SJSA1 (cell line): ENCODE data around the gene CAMK2D. TPM values are rescaled to one million over a fixed set of nuclear protein-coding genes. Genes with fewer than 3 reads are reported as not detected.

Source experiments
- DNase-seq, 2 experiments: peaks; one replicate each; pipeline ENCODE4 v3.0.0-alpha.2; 2015 to 2020; ENCODE audit warnings: low spot score in 2 of 2, low read depth in 1 of 2
- H3K27ac ChIP-seq: fragments of 250-450 bp; sonication (Bioruptor Pico); 2 replicates; pipeline ENCODE4 v1.5.1; 2020; ENCODE audit warnings: mild to moderate bottlenecking, moderate library complexity
- H3K27me3 ChIP-seq: fragments of 250-450 bp; sonication (Bioruptor Pico); replicated peaks from 2 replicates; pipeline ENCODE4 v1.5.1; 2020; ENCODE audit warnings: mild to moderate bottlenecking, moderate library complexity
- H3K36me3 ChIP-seq: fragments of 250-450 bp; sonication (Bioruptor Pico); 2 replicates; pipeline ENCODE4 v1.5.1; 2020; ENCODE audit warnings: mild to moderate bottlenecking
- H3K4me1 ChIP-seq: fragments of 250-450 bp; sonication (Bioruptor Pico); replicated peaks from 2 replicates; pipeline ENCODE4 v1.6.1; 2021; ENCODE audit warnings: mild to moderate bottlenecking
- H3K4me3 ChIP-seq: fragments of 250-450 bp; sonication (Bioruptor Pico); 2 replicates; pipeline ENCODE4 v1.5.1; 2020; ENCODE audit warnings: mild to moderate bottlenecking
- H3K9me3 ChIP-seq: fragments of 250-450 bp; sonication (Bioruptor Pico); replicated peaks from 2 replicates; pipeline ENCODE4 v1.5.1; 2020; ENCODE audit warnings: mild to moderate bottlenecking
- total RNA-seq: library from RNA; depleted of rRNA; stranded (reverse); fragments of >200 nt; shearing (Covaris generic); gene quantifications from 2 replicates; pipeline ENCODE4 v1.2.3, GENCODE V29; 2014

CAMK2D gene
- total RNA-seq, 1 experiment from 2014 or later = 42.7 TPM

GRCh38 chr4:113525521-113525920 is 236.0 kb downstream of the CAMK2D start:
- H3K4me1 ChIP-seq = no peaks in the 10 kb centered on the region
- peaks cover 8% of the 10 kb centered on the region for H3K36me3 ChIP-seq
- H3K4me3 ChIP-seq = no peak overlapping the region
- no peak overlapping the region for H3K27ac ChIP-seq
- no peaks in the 10 kb centered on the region for H3K27me3 ChIP-seq
- H3K9me3 ChIP-seq = no peaks in the 10 kb centered on the region
- no peak for DNase-seq

DNA sequence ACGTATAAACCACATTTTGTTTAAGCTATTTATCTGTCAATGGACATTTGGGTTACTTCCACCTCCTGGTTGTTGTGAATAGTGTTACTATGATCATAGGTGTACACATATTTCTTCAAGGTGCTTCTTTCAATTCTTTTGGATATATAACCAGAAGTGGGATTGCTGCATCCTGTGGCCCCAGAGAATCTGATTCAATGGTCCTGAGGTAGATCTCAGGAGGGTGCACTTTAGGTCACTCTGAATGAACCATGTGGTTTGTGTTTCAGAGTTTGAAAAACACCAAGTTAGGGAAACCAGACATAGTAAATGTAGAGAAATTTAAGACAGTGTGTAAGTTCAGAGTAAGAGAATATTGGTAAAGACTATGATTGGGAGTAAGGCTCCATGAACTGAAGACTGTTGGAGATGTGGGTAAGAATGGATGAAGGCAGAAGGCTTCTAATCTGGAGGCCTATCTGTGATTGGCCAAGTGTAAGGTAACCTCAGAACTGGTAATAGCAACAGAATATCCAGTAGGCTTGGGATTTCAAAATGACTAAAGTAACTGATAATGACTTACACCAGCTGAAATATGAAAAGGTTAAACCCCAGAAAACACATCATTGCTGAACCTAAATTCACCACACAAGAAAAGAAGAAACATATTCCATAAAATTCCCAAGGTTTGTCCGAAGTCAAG is 236.9 kb downstream of the CAMK2D start:
- Histone ChIP-seq H3K27ac (no peak overlapping the region), H3K36me3 (peaks cover 8% of the 10 kb centered on the region), H3K9me3 (no peaks in the 10 kb centered on the region), H3K4me3 (no peak overlapping the region), H3K4me1 (no peaks in the 10 kb centered on the region), H3K27me3 (no peaks in the 10 kb centered on the region)
- DNase-seq = no peak

GRCh38 chr4:113524096-113524495 is 237.4 kb downstream of the CAMK2D start:
- Histone ChIP-seq H3K4me3 (no peak overlapping the region), H3K36me3 (peaks cover 8% of the 10 kb centered on the region), H3K4me1 (no peaks in the 10 kb centered on the region), H3K9me3 (no peaks in the 10 kb centered on the region), H3K27ac (no peak overlapping the region), H3K27me3 (no peaks in the 10 kb centered on the region)
- no peak for DNase-seq

DNA sequence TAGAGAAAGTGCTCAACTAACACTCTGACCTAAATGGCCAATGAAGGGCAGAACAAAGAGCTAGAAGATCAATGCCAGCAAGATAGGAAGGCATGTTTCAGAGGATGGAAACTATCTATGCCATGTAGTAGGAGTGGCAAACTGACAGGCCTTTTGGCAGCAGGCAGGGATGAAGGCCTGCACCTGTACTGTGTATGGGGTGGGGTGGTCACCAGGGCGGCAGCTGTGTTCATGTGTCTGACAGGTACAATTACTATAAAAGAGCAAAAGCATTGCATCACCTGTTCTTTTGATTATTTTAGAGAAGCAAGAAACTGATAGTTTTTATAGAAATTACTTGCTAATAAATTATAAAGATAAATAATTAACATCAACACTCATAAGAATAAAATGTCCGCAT is 239.1 kb downstream of the CAMK2D start:
- Histone ChIP-seq H3K4me3 (no peak overlapping the region), H3K36me3 (peaks cover 13% of the 10 kb centered on the region), H3K4me1 (no peaks in the 10 kb centered on the region), H3K27me3 (no peaks in the 10 kb centered on the region), H3K9me3 (no peaks in the 10 kb centered on the region), H3K27ac (no peak overlapping the region)
- DNase-seq = no peak

DNA sequence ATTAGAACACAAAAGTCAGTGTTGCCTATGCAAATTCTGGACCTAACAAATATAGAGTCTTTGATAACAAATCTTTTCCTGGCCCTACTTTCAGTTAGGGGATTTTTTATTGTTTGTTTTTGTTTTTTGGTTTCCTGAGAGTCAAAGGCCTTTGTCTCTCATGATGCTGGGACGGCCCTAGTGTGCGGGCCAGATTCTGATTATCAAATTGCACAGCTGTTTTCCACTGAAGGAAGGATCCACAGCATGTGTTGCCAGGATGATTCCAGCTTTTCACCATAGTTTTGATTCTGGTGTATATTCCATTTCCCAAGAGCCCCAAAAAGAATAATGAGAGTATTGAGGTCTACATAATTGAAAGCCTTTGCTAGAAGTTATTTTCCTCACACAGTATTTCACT is 248.2 kb downstream of the CAMK2D start:
- H3K36me3 ChIP-seq = peaks cover 33% of the 10 kb centered on the region
- H3K27ac ChIP-seq = no peak overlapping the region
- no peak overlapping the region for H3K4me3 ChIP-seq
- DNase-seq = no peak
- no peaks in the 10 kb centered on the region for H3K4me1 ChIP-seq
- no peaks in the 10 kb centered on the region for H3K27me3 ChIP-seq
- H3K9me3 ChIP-seq = no peaks in the 10 kb centered on the region

DNA sequence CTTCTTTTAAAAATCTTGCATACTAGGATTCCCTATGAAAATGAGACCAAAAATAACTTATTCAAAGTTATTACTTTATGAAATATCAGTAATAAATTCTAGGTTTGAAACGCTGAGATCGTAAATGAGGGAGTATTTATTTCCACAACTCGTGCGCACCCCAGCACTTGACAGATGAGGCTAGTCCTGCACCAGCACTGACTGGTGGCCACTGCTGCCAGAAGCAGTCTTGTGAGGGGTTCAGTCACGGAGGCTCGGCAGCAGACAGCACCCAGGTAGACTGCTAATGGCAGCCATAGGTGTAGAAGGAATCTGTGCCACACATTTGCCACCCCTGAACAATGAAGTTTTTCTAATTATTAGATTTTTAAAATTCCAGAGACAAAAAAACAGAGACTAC is 248.7 kb downstream of the CAMK2D start:
- H3K9me3 ChIP-seq = no peaks in the 10 kb centered on the region
- DNase-seq = no peak
- H3K4me1 ChIP-seq = no peaks in the 10 kb centered on the region
- H3K4me3 ChIP-seq = no peak overlapping the region
- peaks cover 32% of the 10 kb centered on the region for H3K36me3 ChIP-seq
- H3K27me3 ChIP-seq = no peaks in the 10 kb centered on the region
- H3K27ac ChIP-seq = no peak overlapping the region

DNA sequence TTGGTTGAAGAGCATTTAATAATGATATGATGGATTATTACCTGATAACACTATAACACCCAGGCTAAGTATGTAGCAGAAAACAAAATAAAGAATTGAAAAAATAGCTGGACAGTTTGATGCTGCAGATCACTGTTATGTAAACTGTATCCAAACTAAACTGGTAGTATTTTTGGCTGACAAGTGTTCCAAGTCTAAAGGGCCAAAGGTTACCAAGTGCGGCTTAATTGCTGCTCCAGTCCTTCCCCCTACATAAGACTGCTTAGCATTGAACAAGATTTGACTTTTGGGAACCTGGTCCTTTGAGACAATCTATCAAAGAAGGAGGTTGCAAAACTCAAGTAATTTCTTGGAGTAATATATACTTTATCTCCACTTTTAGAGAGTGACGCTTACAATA is 249.6 kb downstream of the CAMK2D start:
- no peak overlapping the region for H3K27ac ChIP-seq
- H3K4me3 ChIP-seq = no peak overlapping the region
- H3K9me3 ChIP-seq = no peaks in the 10 kb centered on the region
- H3K4me1 ChIP-seq = no peaks in the 10 kb centered on the region
- DNase-seq = no peak
- H3K27me3 ChIP-seq = no peaks in the 10 kb centered on the region
- H3K36me3 ChIP-seq = peaks cover 25% of the 10 kb centered on the region

GRCh38 chr4:113509851-113510250 is 251.7 kb downstream of the CAMK2D start:
- no peaks in the 10 kb centered on the region for H3K9me3 ChIP-seq
- peaks cover 25% of the 10 kb centered on the region for H3K36me3 ChIP-seq
- H3K27me3 ChIP-seq = no peaks in the 10 kb centered on the region
- no peak overlapping the region for H3K27ac ChIP-seq
- H3K4me3 ChIP-seq = no peak overlapping the region
- no peak for DNase-seq
- no peaks in the 10 kb centered on the region for H3K4me1 ChIP-seq

DNA sequence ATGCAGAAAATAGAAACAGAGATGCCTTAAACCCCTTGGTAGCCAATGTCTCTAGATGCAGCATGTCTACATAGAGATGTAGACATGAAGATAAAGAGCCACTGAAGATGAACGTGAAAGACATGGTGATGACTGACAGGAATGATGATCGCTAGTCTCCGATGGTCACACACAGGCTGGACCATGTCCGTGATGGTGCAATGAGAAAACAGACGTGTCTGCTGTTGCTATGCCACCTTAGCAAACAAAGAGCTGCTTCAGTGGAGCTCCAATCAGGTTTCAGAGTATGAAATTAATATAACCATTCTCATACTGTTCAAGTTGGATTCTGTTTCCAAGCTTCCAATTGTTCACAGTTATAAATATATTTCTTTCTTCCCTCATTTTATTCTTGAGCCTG is 256.5 kb downstream of the CAMK2D start:
- Histone ChIP-seq H3K27ac (no peak overlapping the region), H3K4me3 (no peak overlapping the region), H3K36me3 (0 out of 2 replicates have a peak, but pooled peaks cover 4% of the 10 kb centered on the region), H3K4me1 (no peaks in the 10 kb centered on the region), H3K9me3 (no peaks in the 10 kb centered on the region), H3K27me3 (no peaks in the 10 kb centered on the region)
- no peak for DNase-seq

DNA sequence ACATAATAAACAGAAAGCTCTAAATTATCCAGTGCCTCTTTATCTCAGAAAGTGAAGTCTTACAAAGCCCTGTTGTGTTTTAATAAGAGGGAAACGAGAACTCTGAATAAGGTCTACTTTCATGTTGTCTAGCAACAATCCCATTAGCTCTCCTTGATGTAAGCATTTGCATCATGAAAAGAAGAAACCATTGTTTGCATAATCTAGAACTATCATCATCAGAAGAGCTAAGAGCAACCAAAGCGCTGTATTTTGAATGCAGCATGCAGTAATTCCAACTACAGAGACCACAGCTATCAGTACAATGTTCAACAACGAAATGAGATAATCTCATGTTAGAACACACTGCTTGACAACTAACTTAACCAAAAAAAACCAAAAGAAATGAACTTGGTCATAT is 257.1 kb downstream of the CAMK2D start:
- Histone ChIP-seq H3K36me3 (no peaks in the 10 kb centered on the region), H3K4me1 (no peaks in the 10 kb centered on the region), H3K9me3 (no peaks in the 10 kb centered on the region), H3K27me3 (no peaks in the 10 kb centered on the region), H3K27ac (no peak overlapping the region), H3K4me3 (no peak overlapping the region)
- no peak for DNase-seq

DNA sequence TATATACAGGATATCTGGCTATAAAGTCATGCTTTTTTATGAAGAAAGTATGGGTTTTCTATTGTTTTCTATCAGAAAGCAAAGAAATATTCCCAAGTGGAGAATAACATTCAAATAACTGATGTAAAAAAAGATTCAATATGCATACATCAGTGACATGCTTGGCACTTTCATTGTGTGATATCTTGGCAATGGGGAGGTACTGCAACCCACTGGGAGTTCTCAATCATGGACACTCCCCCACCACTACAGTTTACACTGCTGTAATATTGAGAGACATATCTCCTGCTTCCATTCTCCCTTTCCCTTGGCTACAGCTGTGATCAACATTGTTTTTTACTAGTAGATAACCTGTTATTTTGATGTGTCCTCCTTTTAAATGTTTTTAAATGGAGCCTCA is 257.8 kb downstream of the CAMK2D start:
- Histone ChIP-seq H3K27ac (no peak overlapping the region), H3K36me3 (no peaks in the 10 kb centered on the region), H3K27me3 (no peaks in the 10 kb centered on the region), H3K4me3 (no peak overlapping the region), H3K4me1 (no peaks in the 10 kb centered on the region), H3K9me3 (no peaks in the 10 kb centered on the region)
- no peak for DNase-seq

- DNase-seq = no peak
- Histone ChIP-seq H3K27ac (no peak overlapping the region), H3K36me3 (0 out of 2 replicates have a peak, but pooled peaks cover 3% of the 10 kb centered on the region), H3K4me3 (no peak overlapping the region), H3K4me1 (no peaks in the 10 kb centered on the region), H3K27me3 (no peaks in the 10 kb centered on the region), H3K9me3 (no peaks in the 10 kb centered on the region)
Observed at GRCh38 chr4:113502906-113503305, 258.6 kb downstream of the CAMK2D start.

- Histone ChIP-seq H3K4me1 (no peaks in the 10 kb centered on the region), H3K36me3 (0 out of 2 replicates have a peak, but pooled peaks cover 6% of the 10 kb centered on the region), H3K27ac (no peak overlapping the region), H3K9me3 (no peaks in the 10 kb centered on the region), H3K27me3 (no peaks in the 10 kb centered on the region), H3K4me3 (no peak overlapping the region)
- no peak for DNase-seq
Observed at GRCh38 chr4:113502476-113502875, 259.1 kb downstream of the CAMK2D start.

DNA sequence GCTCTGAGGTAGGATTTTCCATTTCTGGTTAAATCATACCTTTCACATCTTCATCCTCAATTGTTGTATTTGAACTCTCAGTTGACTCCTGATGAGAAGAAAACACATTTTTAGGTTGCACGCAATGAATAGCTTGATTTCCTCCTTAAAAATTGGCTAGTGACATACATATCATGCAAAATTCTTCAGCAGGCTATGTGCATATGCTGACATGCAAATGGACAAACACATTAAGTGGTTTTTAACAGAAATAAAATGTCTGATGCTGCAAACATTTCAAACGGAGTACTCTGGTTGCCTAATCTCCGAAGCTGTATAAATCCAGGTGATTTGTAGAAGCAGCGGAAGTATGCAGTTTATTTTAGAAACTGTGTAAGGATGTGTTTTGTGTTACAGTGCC is 261.1 kb downstream of the CAMK2D start:
- DNase-seq = no peak
- H3K36me3 ChIP-seq = peaks cover 17% of the 10 kb centered on the region; the same call in 1 of the 2 replicates
- H3K4me1 ChIP-seq = no peaks in the 10 kb centered on the region
- no peaks in the 10 kb centered on the region for H3K27me3 ChIP-seq
- no peak overlapping the region for H3K27ac ChIP-seq
- H3K4me3 ChIP-seq = no peak overlapping the region
- no peaks in the 10 kb centered on the region for H3K9me3 ChIP-seq

DNA sequence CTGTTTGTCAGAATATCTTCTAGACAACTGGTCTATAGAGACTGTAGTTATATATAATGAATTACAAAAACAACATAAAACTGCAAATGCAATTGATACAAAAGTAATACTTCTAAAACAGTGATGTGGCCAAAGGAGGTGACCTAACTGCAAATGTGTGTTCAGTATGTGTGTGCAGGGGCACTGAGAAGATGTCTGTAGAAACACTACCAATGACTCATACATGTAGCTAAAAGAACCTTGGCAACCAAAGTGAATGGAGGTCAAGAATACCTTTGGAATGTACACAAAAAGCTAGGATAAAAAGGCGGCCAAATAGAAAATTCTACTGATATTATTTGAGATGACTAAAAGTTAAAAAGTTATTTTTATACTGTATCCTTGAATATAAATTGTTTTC is 261.8 kb downstream of the CAMK2D start:
- peaks cover 22% of the 10 kb centered on the region; the same call in 1 of the 2 replicates for H3K36me3 ChIP-seq
- no peaks in the 10 kb centered on the region for H3K9me3 ChIP-seq
- H3K27me3 ChIP-seq = no peaks in the 10 kb centered on the region
- peak in 1 of 2 experiments; percentile 14 for DNase-seq
- no peaks in the 10 kb centered on the region for H3K4me1 ChIP-seq
- no peak overlapping the region for H3K27ac ChIP-seq
- H3K4me3 ChIP-seq = no peak overlapping the region
